Vagina (tissue), 2 donors: Measurements from ENCODE around the gene NOP9.

Experiments
- POLR2AphosphoS5 ChIP-seq, 2 donors: sonication (generic); formaldehyde crosslinking; IDR thresholded peaks; one replicate each; pipeline ENCODE4 v1.9.0; 2017; ENCODE audit warnings: antibody characterized with exemption in 2 of 2, mild to moderate bottlenecking in 2 of 2, low read depth in 1 of 2; ENCODE audit not compliant: insufficient read depth in 1 of 2
- TF ChIP-seq, protein P1 (sequence below), 3 experiments: fragments of 450-650 bp in 2 of 3; fragments of 200-600 bp in 1 of 3; sonication (generic) in 1 of 3; IDR thresholded peaks; one replicate each; pipeline ENCODE4 v1.5.1; 2017 to 2019; ENCODE audit warnings: antibody characterized with exemption in 3 of 3, mild to moderate bottlenecking in 2 of 3, moderate library complexity in 2 of 3

GRCh38 chr14:24280797-24281460 is 18.7 kb upstream of the NOP9 start:
- TF ChIP-seq, protein P1, sequence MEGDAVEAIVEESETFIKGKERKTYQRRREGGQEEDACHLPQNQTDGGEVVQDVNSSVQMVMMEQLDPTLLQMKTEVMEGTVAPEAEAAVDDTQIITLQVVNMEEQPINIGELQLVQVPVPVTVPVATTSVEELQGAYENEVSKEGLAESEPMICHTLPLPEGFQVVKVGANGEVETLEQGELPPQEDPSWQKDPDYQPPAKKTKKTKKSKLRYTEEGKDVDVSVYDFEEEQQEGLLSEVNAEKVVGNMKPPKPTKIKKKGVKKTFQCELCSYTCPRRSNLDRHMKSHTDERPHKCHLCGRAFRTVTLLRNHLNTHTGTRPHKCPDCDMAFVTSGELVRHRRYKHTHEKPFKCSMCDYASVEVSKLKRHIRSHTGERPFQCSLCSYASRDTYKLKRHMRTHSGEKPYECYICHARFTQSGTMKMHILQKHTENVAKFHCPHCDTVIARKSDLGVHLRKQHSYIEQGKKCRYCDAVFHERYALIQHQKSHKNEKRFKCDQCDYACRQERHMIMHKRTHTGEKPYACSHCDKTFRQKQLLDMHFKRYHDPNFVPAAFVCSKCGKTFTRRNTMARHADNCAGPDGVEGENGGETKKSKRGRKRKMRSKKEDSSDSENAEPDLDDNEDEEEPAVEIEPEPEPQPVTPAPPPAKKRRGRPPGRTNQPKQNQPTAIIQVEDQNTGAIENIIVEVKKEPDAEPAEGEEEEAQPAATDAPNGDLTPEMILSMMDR (IDR thresholded peaks at IDR 0.05): no peak
- no peak for TF ChIP-seq POLR2AphosphoS5 (IDR thresholded peaks at IDR 0.05; ENCODE audit: insufficient read depth in 1 of 2, low read depth in 1 of 2)
